Spleen (tissue), 7 donors: Measurements from ENCODE around the gene SCN9A.

Source experiments
- CTCF ChIP-seq, 11 experiments: fragments of 200-600 bp in 7 of 11; fragments of 450-650 bp in 4 of 11; sonication (generic) in 4 of 11; IDR thresholded peaks in 8 of 11; conservative IDR thresholded peaks in 3 of 11; 1 replicate in 7 of 11; 2 replicates in 4 of 11; pipeline versions ENCODE4 v1.4.0 to v1.8.0; 2016 to 2021; ENCODE audit warnings: antibody characterized with exemption in 11 of 11, inconsistent platforms in 4 of 11, mild to moderate bottlenecking in 1 of 11
- POLR2A ChIP-seq, 3 donors: fragments of 450-650 bp; IDR thresholded peaks; one replicate each; pipeline ENCODE4 v1.5.1; 2017; ENCODE audit warnings: antibody characterized with exemption in 3 of 3, mild to moderate bottlenecking in 1 of 3
- donor health status: DM: no; HTN: no; CAD: no; lungs with moderate emphysema.
- donor health status: DM: no; HTN: no; CAD: no.
- donor health status: DM: no; HTN: no; CAD: no.

- TF ChIP-seq CTCF (IDR thresholded peaks at IDR 0.05 in 8 of 11, conservative IDR thresholded peaks at IDR 0.05 in 3 of 11) (no peak), POLR2A (IDR thresholded peaks at IDR 0.05) (no peak)
Observed at GRCh38 chr2:166197446-166197845, 178.3 kb downstream of the SCN9A start.
